Calu3 (cell line): Measurements from ENCODE around the gene CYP19A1. TPM values are rescaled to one million over a fixed set of nuclear protein-coding genes. Genes with fewer than 3 reads are reported as not detected.

Experiments
- BruUV-seq: library from RNA; stranded (reverse); fragments of 400-500 nt; replicated peaks from 2 replicates; lab custom pipeline; 2021; lab: Mats Ljungman, UMichigan
- CTCF ChIA-PET: fragments of 300-600 bp; sonication (Branson Sonifier 250); formaldehyde crosslinking; loops from one replicate; lab custom pipeline; 2022; ENCODE audit warnings: antibody characterized with exemption; lab: Charles Lee
- DNase-seq: peaks from one replicate; pipeline ENCODE4 v3.0.0; 2022
- H3K27ac Mint-ChIP-seq: one replicate; pipeline ENCODE4 v1.8.0; 2022; ENCODE audit warnings: mixed read lengths; ENCODE audit not compliant: unreplicated experiment
- H3K27me3 Mint-ChIP-seq: one replicate; pipeline ENCODE4 v1.8.0; 2022; ENCODE audit warnings: mixed read lengths; ENCODE audit not compliant: unreplicated experiment
- H3K36me3 Mint-ChIP-seq: one replicate; pipeline ENCODE4 v1.8.0; 2022; ENCODE audit warnings: mild to moderate bottlenecking, moderate library complexity, mixed read lengths; ENCODE audit not compliant: insufficient read depth, unreplicated experiment
- H3K4me1 Mint-ChIP-seq: one replicate; pipeline ENCODE4 v1.8.0; 2022; ENCODE audit warnings: mild to moderate bottlenecking, low read depth, mixed read lengths; ENCODE audit not compliant: unreplicated experiment
- H3K4me3 Mint-ChIP-seq: one replicate; pipeline ENCODE4 v1.8.0; 2022; ENCODE audit warnings: mild to moderate bottlenecking, low read depth, moderate library complexity, mixed read lengths; ENCODE audit not compliant: unreplicated experiment
- H3K9me3 Mint-ChIP-seq: one replicate; pipeline ENCODE4 v1.8.0; 2022; ENCODE audit warnings: low read depth, mixed read lengths; ENCODE audit not compliant: unreplicated experiment
- CTCF ChIP-seq: fragments of 200-600 bp; IDR thresholded peaks from one replicate; pipeline ENCODE4 v1.8.0; 2022; ENCODE audit warnings: antibody characterized with exemption; ENCODE audit not compliant: unreplicated experiment
- intact Hi-C: fragments of 100-400 bp; cut with micrococcal nuclease; formaldehyde crosslinking; loops from one replicate; pipeline ENCODE4 v1.10.0; 2022; ENCODE audit not compliant: unreplicated experiment
- total RNA-seq: library from RNA; stranded (reverse); gene quantifications from 2 replicates; pipeline ENCODE4 v1.2.3, GENCODE V29; 2022

Gene CYP19A1
- total RNA-seq, 1 experiment from 2014 or later, result not detected

- Mint-ChIP-seq H3K4me3 (no peak overlapping the region), H3K9me3 (no peaks in the 10 kb centered on the region), H3K27me3 (peaks cover 61% of the 10 kb centered on the region), H3K4me1 (no peaks in the 10 kb centered on the region), H3K27ac (no peak overlapping the region), H3K36me3 (no peaks in the 10 kb centered on the region)
- no peak for TF ChIP-seq CTCF
- CTCF ChIA-PET, result no interaction called here
- no TSS peak for BruUV-seq
- intact Hi-C loops, result no loop called here
- DNase-seq, result no peak
Measured at GRCh38 chr15:51321316-51321715, 17.1 kb downstream of the CYP19A1 start.

GRCh38 chr15:51320843-51321242 lies 17.6 kb downstream of the CYP19A1 start:
- no peak for TF ChIP-seq CTCF
- Mint-ChIP-seq H3K4me1 (no peaks in the 10 kb centered on the region), H3K36me3 (no peaks in the 10 kb centered on the region), H3K4me3 (no peak overlapping the region), H3K9me3 (no peaks in the 10 kb centered on the region), H3K27me3 (peaks cover 61% of the 10 kb centered on the region), H3K27ac (no peak overlapping the region)
- no peak for DNase-seq
- CTCF ChIA-PET, result no interaction called here
- no TSS peak for BruUV-seq
- intact Hi-C loops, result no loop called here

- intact Hi-C loops, result no loop called here
- H3K36me3 Mint-ChIP-seq, result no peaks in the 10 kb centered on the region
- CTCF ChIA-PET, result no interaction called here
- H3K4me3 Mint-ChIP-seq, result no peak overlapping the region
- BruUV-seq, result no TSS peak
- no peaks in the 10 kb centered on the region for H3K4me1 Mint-ChIP-seq
- no peak for DNase-seq
- TF ChIP-seq CTCF, result no peak
- no peaks in the 10 kb centered on the region for H3K9me3 Mint-ChIP-seq
- H3K27me3 Mint-ChIP-seq, result peaks cover 60% of the 10 kb centered on the region
- H3K27ac Mint-ChIP-seq, result no peak overlapping the region
Measured at GRCh38 chr15:51319539-51319938, 18.9 kb downstream of the CYP19A1 start.

- Mint-ChIP-seq H3K4me1 (no peaks in the 10 kb centered on the region), H3K4me3 (no peak overlapping the region), H3K27me3 (peaks cover 50% of the 10 kb centered on the region), H3K9me3 (no peaks in the 10 kb centered on the region), H3K27ac (no peak overlapping the region), H3K36me3 (no peaks in the 10 kb centered on the region)
- BruUV-seq, result no TSS peak
- DNase-seq, result no peak
- CTCF ChIA-PET, result no interaction called here
- no peak for TF ChIP-seq CTCF
- intact Hi-C loops, result no loop called here
Measured at GRCh38 chr15:51318382-51319150, 19.8 kb downstream of the CYP19A1 start.
